Metanephros (tissue), 2 donors: ENCODE measurements around the gene CPHXL. TPM values are rescaled to one million over a fixed set of nuclear protein-coding genes. Genes with fewer than 3 reads are reported as not detected.

Source experiments
- small RNA-seq: library from RNA; depleted of rRNA; stranded (forward); fragments of <200 nt; gene quantifications from one replicate; pipeline ENCODE3, GENCODE V24; 2014; ENCODE audit warnings: low replicate concordance
- total RNA-seq: library from RNA; depleted of rRNA; stranded (reverse); fragments of >200 nt; gene quantifications from one replicate; pipeline ENCODE4 v1.2.3, GENCODE V29; 2014

Gene CPHXL
- not detected for total RNA-seq

DNA sequence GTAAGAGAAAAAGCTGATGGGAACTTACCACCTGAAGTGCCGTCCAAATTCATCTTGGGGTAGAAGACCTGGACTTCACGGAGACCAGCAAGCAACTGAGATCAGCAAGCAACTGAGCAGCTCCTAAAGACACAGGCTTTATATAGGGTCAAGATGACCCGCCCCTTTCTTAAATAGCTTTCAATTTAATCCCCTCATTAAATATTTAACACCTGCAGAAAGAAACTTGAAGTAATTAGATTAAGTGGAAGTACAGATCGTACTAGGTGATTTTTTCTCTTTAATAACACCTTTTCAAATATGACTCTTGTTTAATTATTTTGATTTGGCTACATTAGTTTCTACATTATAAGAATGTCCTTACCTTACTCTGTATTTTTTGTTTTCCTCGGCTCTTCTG lies at the start of gene CPHXL:
Gene CPHXL, minus strand, starts transcription at position 101 of the 400 bp plus-strand sequence. Its CDS starts 48 bp downstream, at position 53.

DNA sequence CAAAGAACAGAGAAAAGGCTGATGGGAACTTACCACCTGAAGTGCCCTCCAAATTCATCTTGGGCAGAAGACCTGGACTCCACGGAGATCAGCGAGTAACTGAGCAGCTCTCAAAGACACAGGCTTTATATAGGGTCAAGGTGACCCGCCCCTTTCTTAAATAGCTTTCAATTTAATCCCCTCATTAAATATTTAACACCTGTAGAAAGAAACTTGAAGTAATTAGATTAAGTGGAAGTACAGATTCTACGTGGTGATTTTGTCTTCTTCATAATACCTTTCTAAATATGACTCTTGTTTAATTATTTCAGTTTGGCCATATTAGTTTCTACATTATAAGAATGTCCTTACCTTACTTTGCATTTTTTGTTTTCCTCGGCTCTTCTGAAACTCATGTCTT lies 24.9 kb downstream of the CPHXL start, which contains the start of gene DUXB:
Gene DUXB, minus strand, starts transcription at position 101 of the 400 bp plus-strand sequence. Its CDS starts 43 bp downstream, at position 58.

DNA sequence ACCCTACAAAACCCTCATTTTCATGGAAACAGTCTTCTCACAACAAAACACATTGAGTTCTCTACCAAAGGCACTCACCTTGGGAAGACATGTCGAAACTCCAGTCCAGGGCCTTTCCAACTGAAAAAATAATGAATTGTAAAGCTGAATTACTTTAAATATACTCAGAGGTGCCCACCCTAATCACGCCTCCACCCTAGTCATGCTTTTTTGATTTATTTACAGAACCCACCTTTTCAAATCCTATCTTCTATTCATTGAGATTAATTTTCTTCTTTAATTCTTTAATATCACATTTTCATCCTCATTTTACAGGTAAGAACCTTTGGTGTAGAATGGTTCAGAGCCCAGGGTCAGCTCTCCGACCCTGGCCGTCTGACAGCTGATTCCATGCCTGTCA lies 49.4 kb downstream of the CPHXL start, which contains the start of gene CPHXL2:
Gene CPHXL2, minus strand, starts transcription at position 101 of the 400 bp plus-strand sequence. Its CDS starts 10 bp downstream, at position 91.

Small RNAs within 50 kb of the gene (small RNA-seq; reads per million reads assigned to genes)
- gene RN7SL520P, result not detected

Other genes with a start within 250 kb of the CPHXL start
- gene CHST6, start 231.0 kb downstream of the CPHXL start, total RNA-seq, result 1.1 TPM
- 0.58 TPM for gene CHST5, start 190.4 kb downstream of the CPHXL start, total RNA-seq
- gene TMEM231, start 170.2 kb downstream of the CPHXL start, total RNA-seq, result 18.6 TPM
- 107 TPM for gene GABARAPL2, start 160.1 kb downstream of the CPHXL start, total RNA-seq
- gene ADAT1, start 103.2 kb downstream of the CPHXL start, total RNA-seq, result 55.4 TPM
- gene KARS1, start 78.8 kb downstream of the CPHXL start, total RNA-seq, result 85.7 TPM
- gene TERF2IP, start 78.7 kb downstream of the CPHXL start, total RNA-seq, result 67.8 TPM
- not detected for gene CPHXL2, start 49.5 kb downstream of the CPHXL start, total RNA-seq
- gene DUXB, start 25.0 kb downstream of the CPHXL start, total RNA-seq, result not detected